ENCODE measurements around the gene VAV1. TPM values are rescaled to one million over a fixed set of nuclear protein-coding genes. Genes with fewer than 3 reads are reported as not detected.

Gene VAV1
- polyA plus RNA-seq, 1 donor from 2014 or later = not detected

GRCh38 chr19:6834433-6834832 lies 61.9 kb downstream of the VAV1 start:
- Histone ChIP-seq H3K9me3 (ENCODE audit: low read length) (no peaks in the 10 kb centered on the region), H3K4me3 (ENCODE audit: low read length) (no peak overlapping the region)

DNA sequence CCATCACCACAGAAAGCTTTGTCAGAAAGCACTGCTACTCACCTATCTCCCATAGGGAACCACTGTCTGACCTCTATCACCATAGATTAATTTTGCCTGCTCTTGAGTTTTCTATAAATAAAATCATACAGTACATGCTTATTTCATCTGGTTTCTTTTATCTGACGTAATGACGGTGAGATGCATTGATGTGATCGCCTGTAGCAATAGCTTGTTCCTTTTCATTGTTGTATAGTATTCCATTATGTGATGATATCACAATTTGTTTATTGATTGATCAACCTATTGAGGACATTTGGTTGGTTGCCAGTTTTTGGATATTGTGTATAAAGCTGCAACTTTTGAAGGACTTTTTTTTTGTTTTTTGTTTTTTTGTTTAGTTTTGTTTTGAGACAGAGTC lies 63.0 kb downstream of the VAV1 start:
- Histone ChIP-seq H3F3A (ENCODE audit: insufficient read depth, low read length, poor library complexity, severe bottlenecking) (no peaks in the 10 kb centered on the region), H2AFZ (ENCODE audit: low read depth, low read length) (no peak overlapping the region), H3K9me2 (ENCODE audit: insufficient read depth, low read length) (no peaks in the 10 kb centered on the region), H3K79me2 (replicated peaks; ENCODE audit: insufficient read depth, low read length) (no peaks in the 10 kb centered on the region), H3K9ac (ENCODE audit: low read length) (no peak overlapping the region), H3K27me3 (ENCODE audit: insufficient read depth, low read depth, low read length) (no peaks in the 10 kb centered on the region), H3K4me3 (ENCODE audit: low read length) (no peak overlapping the region), H3K4me2 (ENCODE audit: low read length) (no peak overlapping the region), H3K36me3 (ENCODE audit: insufficient read depth, low read length) (no peaks in the 10 kb centered on the region), H4K20me1 (ENCODE audit: insufficient read depth) (no peaks in the 10 kb centered on the region), H3K27ac (ENCODE audit: low read length) (no peak overlapping the region), H3K9me3 (ENCODE audit: low read length) (no peaks in the 10 kb centered on the region)
- TF ChIP-seq EZH2 (IDR thresholded peaks at IDR 0.05; ENCODE audit: borderline replicate concordance, insufficient read depth, low read length, poor library complexity, severe bottlenecking) = no peak
- TF ChIP-seq EP300 (conservative IDR thresholded peaks at IDR 0.05; ENCODE audit: poor library complexity, severe bottlenecking) = no peak
- TF ChIP-seq, protein P1, sequence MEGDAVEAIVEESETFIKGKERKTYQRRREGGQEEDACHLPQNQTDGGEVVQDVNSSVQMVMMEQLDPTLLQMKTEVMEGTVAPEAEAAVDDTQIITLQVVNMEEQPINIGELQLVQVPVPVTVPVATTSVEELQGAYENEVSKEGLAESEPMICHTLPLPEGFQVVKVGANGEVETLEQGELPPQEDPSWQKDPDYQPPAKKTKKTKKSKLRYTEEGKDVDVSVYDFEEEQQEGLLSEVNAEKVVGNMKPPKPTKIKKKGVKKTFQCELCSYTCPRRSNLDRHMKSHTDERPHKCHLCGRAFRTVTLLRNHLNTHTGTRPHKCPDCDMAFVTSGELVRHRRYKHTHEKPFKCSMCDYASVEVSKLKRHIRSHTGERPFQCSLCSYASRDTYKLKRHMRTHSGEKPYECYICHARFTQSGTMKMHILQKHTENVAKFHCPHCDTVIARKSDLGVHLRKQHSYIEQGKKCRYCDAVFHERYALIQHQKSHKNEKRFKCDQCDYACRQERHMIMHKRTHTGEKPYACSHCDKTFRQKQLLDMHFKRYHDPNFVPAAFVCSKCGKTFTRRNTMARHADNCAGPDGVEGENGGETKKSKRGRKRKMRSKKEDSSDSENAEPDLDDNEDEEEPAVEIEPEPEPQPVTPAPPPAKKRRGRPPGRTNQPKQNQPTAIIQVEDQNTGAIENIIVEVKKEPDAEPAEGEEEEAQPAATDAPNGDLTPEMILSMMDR (IDR thresholded peaks at IDR 0.05; ENCODE audit: poor library complexity, severe bottlenecking) = no peak
- TF ChIP-seq POLR2AphosphoS5 (IDR thresholded peaks at IDR 0.05) = no peak
- TF ChIP-seq SMC3 (conservative IDR thresholded peaks at IDR 0.05; ENCODE audit: poor library complexity) = no peak
- TF ChIP-seq TAF1 (IDR thresholded peaks at IDR 0.05; ENCODE audit: low read depth) = no peak
- TF ChIP-seq RAD21 (conservative IDR thresholded peaks at IDR 0.05) = no peak
- no peak for TF ChIP-seq REST (IDR thresholded peaks at IDR 0.05; ENCODE audit: borderline replicate concordance)

More at GRCh38 chr19:6834433-6834832, 61.9 kb downstream of the VAV1 start:
- no peak for TF ChIP-seq RAD21 (conservative IDR thresholded peaks at IDR 0.05)
- TF ChIP-seq EP300 (conservative IDR thresholded peaks at IDR 0.05; ENCODE audit: poor library complexity, severe bottlenecking) = no peak
- TF ChIP-seq, protein P1 (IDR thresholded peaks at IDR 0.05; ENCODE audit: poor library complexity, severe bottlenecking) = no peak
- TF ChIP-seq EZH2 (IDR thresholded peaks at IDR 0.05; ENCODE audit: borderline replicate concordance, insufficient read depth, low read length, poor library complexity, severe bottlenecking) = no peak
- no peak for TF ChIP-seq TAF1 (IDR thresholded peaks at IDR 0.05; ENCODE audit: low read depth)
- no peak for TF ChIP-seq MXI1 (conservative IDR thresholded peaks at IDR 0.05; ENCODE audit: poor library complexity, severe bottlenecking)
- no peak for TF ChIP-seq POLR2AphosphoS5 (IDR thresholded peaks at IDR 0.05)
- TF ChIP-seq SMC3 (conservative IDR thresholded peaks at IDR 0.05; ENCODE audit: poor library complexity) = no peak
- no peak for TF ChIP-seq REST (IDR thresholded peaks at IDR 0.05; ENCODE audit: borderline replicate concordance)
- Histone ChIP-seq H2AFZ (ENCODE audit: low read depth, low read length) (no peak overlapping the region), H3K27ac (ENCODE audit: low read length) (no peak overlapping the region), H3K27me3 (ENCODE audit: insufficient read depth, low read depth, low read length) (no peaks in the 10 kb centered on the region), H3K36me3 (ENCODE audit: insufficient read depth, low read length) (no peaks in the 10 kb centered on the region), H4K20me1 (ENCODE audit: insufficient read depth) (no peaks in the 10 kb centered on the region), H3K9ac (ENCODE audit: low read length) (no peak overlapping the region), H3F3A (ENCODE audit: insufficient read depth, low read length, poor library complexity, severe bottlenecking) (no peaks in the 10 kb centered on the region), H3K79me2 (replicated peaks; ENCODE audit: insufficient read depth, low read length) (no peaks in the 10 kb centered on the region), H3K9me2 (ENCODE audit: insufficient read depth, low read length) (no peaks in the 10 kb centered on the region), H3K4me2 (ENCODE audit: low read length) (no peak overlapping the region)
